ENCODE data around the gene SLC16A4. TPM values are rescaled to one million over a fixed set of nuclear protein-coding genes. Genes with fewer than 3 reads are reported as not detected.
A peak's percentile ranks its signal among the peaks of the same experiment; 100 is the strongest.

The SLC16A4 gene
- total RNA-seq, 5 donors from 2014 or later (not counting 1 experiment from before 2014, with no cell fraction given) = 0.23 to 0.70 (median 0.35) TPM

GRCh38 chr1:110383251-110383990 lies 7.4 kb downstream of the SLC16A4 start:
- peaks cover 14 to 33% (median 18%) of the 10 kb centered on the region in 3 donors for H3K4me1 Mint-ChIP-seq
- ATAC-seq (replicated peaks in 1 of 4) = peak in 1 of 4 experiments; percentile 20

DNA sequence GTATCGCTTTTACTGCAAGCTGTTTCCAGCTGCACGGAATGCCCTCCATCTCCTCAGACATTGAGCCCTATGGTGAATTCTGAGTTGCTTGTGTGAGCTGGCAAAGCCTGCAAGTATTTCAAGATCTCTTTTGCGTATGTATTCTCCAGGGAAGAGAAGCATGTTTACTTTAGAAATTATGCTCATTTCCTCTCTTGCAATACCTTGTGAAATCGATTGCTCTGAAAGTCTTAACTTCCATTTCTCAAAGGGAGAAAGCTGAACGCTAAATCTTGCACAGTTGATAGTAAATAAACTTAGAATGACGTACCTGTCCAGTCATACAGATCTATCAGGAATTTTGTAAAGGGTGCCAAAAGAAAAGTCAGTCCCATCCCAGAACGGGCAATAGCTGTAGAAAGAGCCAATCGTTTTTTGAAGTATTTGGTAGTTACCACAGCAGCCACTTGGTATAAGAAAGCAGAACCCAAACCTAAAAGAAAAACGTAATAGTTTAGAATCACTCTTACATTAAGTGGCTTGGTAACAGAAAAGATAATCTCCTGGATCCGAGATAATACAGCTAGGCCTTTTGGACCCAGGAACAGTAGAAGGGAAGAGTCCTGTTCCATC lies 10.0 kb downstream of the SLC16A4 start:
- ATAC-seq (replicated peaks in 1 of 4) = no peak
- 80% methylated on average over 1 of the region's 10 CpGs for WGBS (ENCODE audit: insufficient coverage)
- Histone ChIP-seq H3K27me3 (replicated peaks in 1 of 2; ENCODE audit: control insufficient read depth in 2 of 2, extremely low read depth in 1 of 2, insufficient read depth in 2 of 2, low read length in 1 of 2) (no peaks in the 10 kb centered on the region), H3K4me1 (ENCODE audit: control insufficient read depth in 1 of 2, extremely low read depth in 1 of 2, insufficient read depth in 2 of 2, low read length in 2 of 2) (peaks cover 2 to 12% of the 10 kb centered on the region in 2 experiments), H3K27ac (ENCODE audit: low read length) (no peak overlapping the region), H3K9me3 (no peaks in the 10 kb centered on the region), H3K4me3 (ENCODE audit: control insufficient read depth in 1 of 2, extremely low read depth in 1 of 2, low read length in 1 of 2) (no peak overlapping the region), H3K36me3 (ENCODE audit: control insufficient read depth in 2 of 2, extremely low read depth in 1 of 2, insufficient read depth in 1 of 2, low read length in 1 of 2) (peaks cover 3 to 5% of the 10 kb centered on the region in 2 donors)
- H3K9me3 Mint-ChIP-seq = no peaks in the 10 kb centered on the region
- no peak overlapping the region for H3K27ac Mint-ChIP-seq
- ChIA-PET CTCF (no interaction called here), POLR2A (no interaction called here)
- H3K36me3 Mint-ChIP-seq = peaks cover 14% of the 10 kb centered on the region
- peaks cover 14 to 29% (median 18%) of the 10 kb centered on the region in 3 donors for H3K4me1 Mint-ChIP-seq
- no peak for DNase-seq
- H3K27me3 Mint-ChIP-seq = no peaks in the 10 kb centered on the region
- no peak overlapping the region for H3K4me3 Mint-ChIP-seq

More at GRCh38 chr1:110383251-110383990, 7.4 kb downstream of the SLC16A4 start:
- WGBS (ENCODE audit: insufficient coverage) = 91% methylated on average over 1 of the region's 5 CpGs
- Mint-ChIP-seq H3K36me3 (peaks cover 10% of the 10 kb centered on the region), H3K9me3 (no peaks in the 10 kb centered on the region), H3K4me3 (peak overlapping the region; percentile 42 to 58 (median 46)), H3K27ac (peak overlapping the region; percentile 87), H3K27me3 (no peaks in the 10 kb centered on the region)
- Histone ChIP-seq H3K36me3 (ENCODE audit: control insufficient read depth in 2 of 2, extremely low read depth in 1 of 2, insufficient read depth in 1 of 2, low read length in 1 of 2) (no peaks in the 10 kb centered on the region), H3K4me3 (ENCODE audit: control insufficient read depth in 1 of 2, extremely low read depth in 1 of 2, low read length in 1 of 2) (no peak overlapping the region), H3K4me1 (ENCODE audit: control insufficient read depth in 1 of 2, extremely low read depth in 1 of 2, insufficient read depth in 2 of 2, low read length in 2 of 2) (peaks cover 2 to 12% of the 10 kb centered on the region in 2 experiments), H3K9me3 (no peaks in the 10 kb centered on the region), H3K27ac (ENCODE audit: low read length) (peak overlapping the region; percentile 65), H3K27me3 (replicated peaks in 1 of 2; ENCODE audit: control insufficient read depth in 2 of 2, extremely low read depth in 1 of 2, insufficient read depth in 2 of 2, low read length in 1 of 2) (no peaks in the 10 kb centered on the region)
- POLR2A ChIA-PET = interaction anchor here in 1 of 2 donors (0.6 to 0.7 kb wide), 2 partner anchors 44 to 151 kb away, joined by 3 read pairs; no protein-coding TSS in a partner anchor
- CTCF ChIA-PET = interaction anchor here (0.7 to 1.0 kb wide), 3 partner anchors 30 to 1123 kb away, joined by 3 to 6 read pairs (median 4); no protein-coding TSS in a partner anchor
- peak in 1 of 35 experiments; percentile 12 for DNase-seq

- H3K4me3 Mint-ChIP-seq = no peak overlapping the region
- peaks cover 2 to 5% (median 3%) of the 10 kb centered on the region in 3 donors for H3K4me1 Mint-ChIP-seq
- no peaks in the 10 kb centered on the region for H3K9me3 ChIP-seq
- ChIA-PET CTCF (no interaction called here), POLR2A (no interaction called here)
- WGBS (ENCODE audit: insufficient coverage) = no CpG with 5 or more reads among the region's 1 CpG
- H3K27ac Mint-ChIP-seq = no peak overlapping the region
- H3K27me3 ChIP-seq (replicated peaks in 1 of 2; ENCODE audit: control insufficient read depth in 2 of 2, extremely low read depth in 1 of 2, insufficient read depth in 2 of 2, low read length in 1 of 2) = no peaks in the 10 kb centered on the region
- H3K4me1 ChIP-seq (ENCODE audit: control insufficient read depth in 1 of 2, extremely low read depth in 1 of 2, insufficient read depth in 2 of 2, low read length in 2 of 2) = no peaks in the 10 kb centered on the region
- H3K4me3 ChIP-seq (ENCODE audit: control insufficient read depth in 1 of 2, extremely low read depth in 1 of 2, low read length in 1 of 2) = no peak overlapping the region
- no peaks in the 10 kb centered on the region for H3K27me3 Mint-ChIP-seq
- peaks cover 23% of the 10 kb centered on the region for H3K36me3 Mint-ChIP-seq
- no peak for DNase-seq
- no peak for ATAC-seq (replicated peaks in 1 of 4)
- H3K36me3 ChIP-seq (ENCODE audit: control insufficient read depth in 2 of 2, extremely low read depth in 1 of 2, insufficient read depth in 1 of 2, low read length in 1 of 2) = peaks cover 3 to 19% of the 10 kb centered on the region in 2 donors
- H3K9me3 Mint-ChIP-seq = no peaks in the 10 kb centered on the region
- H3K27ac ChIP-seq (ENCODE audit: low read length) = no peak overlapping the region
Measured at GRCh38 chr1:110375490-110375889, 15.3 kb downstream of the SLC16A4 start.

GRCh38 chr1:110370827-110371226 lies 20.0 kb downstream of the SLC16A4 start:
- no peak for ATAC-seq (replicated peaks in 1 of 4)
- no CpG with 5 or more reads among the region's 1 CpG for WGBS (ENCODE audit: insufficient coverage)

GRCh38 chr1:110364221-110364620 lies 26.6 kb downstream of the SLC16A4 start:
- H3K36me3 ChIP-seq (ENCODE audit: control insufficient read depth in 2 of 2, extremely low read depth in 1 of 2, insufficient read depth in 1 of 2, low read length in 1 of 2) = peaks cover 6 to 17% of the 10 kb centered on the region in 2 donors
- no peak overlapping the region for H3K4me3 ChIP-seq (ENCODE audit: control insufficient read depth in 1 of 2, extremely low read depth in 1 of 2, low read length in 1 of 2)
- no peaks in the 10 kb centered on the region for H3K9me3 ChIP-seq
- Mint-ChIP-seq H3K4me3 (no peak overlapping the region), H3K27me3 (no peaks in the 10 kb centered on the region), H3K9me3 (no peaks in the 10 kb centered on the region), H3K36me3 (peaks cover 28% of the 10 kb centered on the region), H3K27ac (no peak overlapping the region), H3K4me1 (peaks cover 2 to 7% (median 4%) of the 10 kb centered on the region in 3 donors)
- DNase-seq = no peak
- H3K27me3 ChIP-seq (replicated peaks in 1 of 2; ENCODE audit: control insufficient read depth in 2 of 2, extremely low read depth in 1 of 2, insufficient read depth in 2 of 2, low read length in 1 of 2) = no peaks in the 10 kb centered on the region
- CTCF ChIA-PET = no interaction called here
- POLR2A ChIA-PET = interaction anchor here in 1 of 2 donors (0.7 kb wide), 1 partner anchor 246 kb away, joined by 8 read pairs; no protein-coding TSS in a partner anchor
- no peak for ATAC-seq (replicated peaks in 1 of 4)
- no CpG with 5 or more reads among the region's 3 CpGs for WGBS (ENCODE audit: insufficient coverage)
- no peak overlapping the region for H3K27ac ChIP-seq (ENCODE audit: low read length)
- H3K4me1 ChIP-seq (ENCODE audit: control insufficient read depth in 1 of 2, extremely low read depth in 1 of 2, insufficient read depth in 2 of 2, low read length in 2 of 2) = no peaks in the 10 kb centered on the region

More at GRCh38 chr1:110370827-110371226, 20.0 kb downstream of the SLC16A4 start:
- H3K27ac Mint-ChIP-seq = no peak overlapping the region
- no peak for DNase-seq
- peaks cover 13% of the 10 kb centered on the region for H3K36me3 Mint-ChIP-seq
- POLR2A ChIA-PET = no interaction called here
- H3K4me3 Mint-ChIP-seq = no peak overlapping the region
- H3K4me1 Mint-ChIP-seq = peaks cover 6 to 12% (median 9%) of the 10 kb centered on the region in 3 donors
- no peaks in the 10 kb centered on the region for H3K27me3 Mint-ChIP-seq
- no peaks in the 10 kb centered on the region for H3K9me3 ChIP-seq
- peaks cover 0 to 16% of the 10 kb centered on the region in 2 donors for H3K36me3 ChIP-seq (ENCODE audit: control insufficient read depth in 2 of 2, extremely low read depth in 1 of 2, insufficient read depth in 1 of 2, low read length in 1 of 2)
- no peaks in the 10 kb centered on the region for H3K4me1 ChIP-seq (ENCODE audit: control insufficient read depth in 1 of 2, extremely low read depth in 1 of 2, insufficient read depth in 2 of 2, low read length in 2 of 2)
- no peaks in the 10 kb centered on the region for H3K27me3 ChIP-seq (replicated peaks in 1 of 2; ENCODE audit: control insufficient read depth in 2 of 2, extremely low read depth in 1 of 2, insufficient read depth in 2 of 2, low read length in 1 of 2)
- H3K9me3 Mint-ChIP-seq = no peaks in the 10 kb centered on the region
- no peak overlapping the region for H3K27ac ChIP-seq (ENCODE audit: low read length)
- CTCF ChIA-PET = no interaction called here
- H3K4me3 ChIP-seq (ENCODE audit: control insufficient read depth in 1 of 2, extremely low read depth in 1 of 2, low read length in 1 of 2) = no peak overlapping the region

- POLR2A ChIA-PET = no interaction called here
- H3K4me3 ChIP-seq (ENCODE audit: control insufficient read depth in 1 of 2, extremely low read depth in 1 of 2, low read length in 1 of 2) = no peak overlapping the region
- Mint-ChIP-seq H3K4me3 (no peak overlapping the region), H3K36me3 (peaks cover 31% of the 10 kb centered on the region), H3K4me1 (peaks cover 4 to 10% (median 6%) of the 10 kb centered on the region in 3 donors), H3K9me3 (no peaks in the 10 kb centered on the region), H3K27me3 (no peaks in the 10 kb centered on the region), H3K27ac (no peak overlapping the region)
- H3K27me3 ChIP-seq (replicated peaks in 1 of 2; ENCODE audit: control insufficient read depth in 2 of 2, extremely low read depth in 1 of 2, insufficient read depth in 2 of 2, low read length in 1 of 2) = no peaks in the 10 kb centered on the region
- DNase-seq (no peak), ATAC-seq (replicated peaks in 1 of 4) (no peak)
- H3K36me3 ChIP-seq (ENCODE audit: control insufficient read depth in 2 of 2, extremely low read depth in 1 of 2, insufficient read depth in 1 of 2, low read length in 1 of 2) = peaks cover 9 to 19% of the 10 kb centered on the region in 2 donors
- H3K27ac ChIP-seq (ENCODE audit: low read length) = no peak overlapping the region
- no CpG with 5 or more reads among the region's 1 CpG for WGBS (ENCODE audit: insufficient coverage)
- CTCF ChIA-PET = interaction anchor here in 1 of 2 donors (0.7 kb wide), 1 partner anchor 779 kb away, joined by 3 read pairs; no protein-coding TSS in a partner anchor
- H3K4me1 ChIP-seq (ENCODE audit: control insufficient read depth in 1 of 2, extremely low read depth in 1 of 2, insufficient read depth in 2 of 2, low read length in 2 of 2) = no peaks in the 10 kb centered on the region
- no peaks in the 10 kb centered on the region for H3K9me3 ChIP-seq
Measured at GRCh38 chr1:110361856-110362255, 29.0 kb downstream of the SLC16A4 start.
